Posterior cingulate gyrus (tissue), 11 donors: ENCODE data around the gene PDAP1.
"Not testable (repeated sequence)": the region's sequence is repeated elsewhere in the genome, so short reads cannot be mapped to it uniquely, and the experiment has no call there.

Source experiments
- DNase-seq, 10 donors: peaks; one replicate each; pipeline versions ENCODE4 v3.0.0 to v3.0.0-alpha.2; 2020 to 2021; ENCODE audit warnings: mixed read lengths in 3 of 10
- intact Hi-C: fragments of 100-400 bp; cut with DNase I; formaldehyde crosslinking; loops from one replicate; pipeline ENCODE4 v1.15.1; 2023

PDAP1 gene

GRCh38 chr7:99380823-99381663 is 27.4 kb downstream of the PDAP1 start:
- intact Hi-C loops, result no loop called here
- DNase-seq, result no peak

GRCh38 chr7:99380032-99380822 is 28.2 kb downstream of the PDAP1 start:
- DNase-seq, result peak in 5 of 10 donors; percentile 22 to 91 (median 47)

GRCh38 chr7:99379693-99380031 is 28.7 kb downstream of the PDAP1 start:
- intact Hi-C loops, DNase-seq: not testable (repeated sequence)

More at GRCh38 chr7:99380032-99380822, 28.2 kb downstream of the PDAP1 start:
- intact Hi-C loops, result no loop called here

- DNase-seq, result no peak
- intact Hi-C loops, result no loop called here
Measured at GRCh38 chr7:99379043-99379577, 29.3 kb downstream of the PDAP1 start.

- intact Hi-C loops, result no loop called here
- peak in 9 of 10 donors; percentile 24 to 94 (median 54) for DNase-seq
Measured at GRCh38 chr7:99375070-99375807, 33.2 kb downstream of the PDAP1 start.

GRCh38 chr7:99374111-99375064 is 34.0 kb downstream of the PDAP1 start, which contains the start of gene ARPC1B:
Gene ARPC1B (plus strand): TSS chr7:99374730. CDS start chr7:99385715, 10,985 bp downstream.
- DNase-seq, result peak in 2 of 10 donors; percentile 23 to 71
- intact Hi-C loops, result no loop called here

GRCh38 chr7:99373091-99374066 is 35.0 kb downstream of the PDAP1 start:
- peak in 2 of 10 donors; percentile 50 to 67 for DNase-seq
- intact Hi-C loops, result no loop called here

- DNase-seq, result peak in 1 of 10 donors; percentile 41
- intact Hi-C loops, result no loop called here
Measured at GRCh38 chr7:99372275-99373090, 35.9 kb downstream of the PDAP1 start.

GRCh38 chr7:99371376-99371920 is 36.9 kb downstream of the PDAP1 start:
- intact Hi-C loops, result no loop called here
- DNase-seq, result no peak

GRCh38 chr7:99369767-99370391 is 38.5 kb downstream of the PDAP1 start:
- peak in 2 of 10 donors; percentile 24 to 31 for DNase-seq
- intact Hi-C loops, result no loop called here

GRCh38 chr7:99368750-99369389 is 39.5 kb downstream of the PDAP1 start:
- DNase-seq, result peak in 2 of 10 donors; percentile 52 to 64
- intact Hi-C loops, result no loop called here

GRCh38 chr7:99366646-99367045 is 41.8 kb downstream of the PDAP1 start:
- peak in 3 of 10 donors; percentile 4 to 63 (median 38) for DNase-seq
- intact Hi-C loops, result no loop called here

GRCh38 chr7:99365318-99366141 is 42.9 kb downstream of the PDAP1 start:
- peak in 5 of 10 donors; percentile 6 to 86 (median 35) for DNase-seq
- intact Hi-C loops, result no loop called here

GRCh38 chr7:99363286-99363685 is 45.1 kb downstream of the PDAP1 start:
- intact Hi-C loops, result no loop called here
- DNase-seq, result no peak

- intact Hi-C loops, result no loop called here
- peak in 1 of 10 donors; percentile 25 for DNase-seq
Measured at GRCh38 chr7:99362801-99363200, 45.6 kb downstream of the PDAP1 start.
